SK-N-SH treated with all-trans-retinoic acid at 6 μM for 48 hours (cell line): ENCODE measurements around the gene TMEM107.
A peak's percentile ranks its signal among the peaks of the same experiment; 100 is the strongest.

Experiments
- ATAC-seq: fragments of 200-7000 bp; cut with Tn5 transposase; 3 replicates; pipeline ENCODE4 v1.9.1; 2020; ENCODE audit warnings: mild to moderate bottlenecking, moderate library complexity
- ARNTL ChIP-seq: fragments of 450-650 bp; formaldehyde crosslinking; IDR thresholded peaks from 2 replicates; pipeline ENCODE4 v1.5.0; 2020; ENCODE audit warnings: low read depth, mild to moderate bottlenecking, moderate library complexity, borderline replicate concordance
- BACH2 ChIP-seq: fragments of 250-450 bp; sonication (Bioruptor Pico); IDR thresholded peaks from 2 replicates; pipeline ENCODE4 v1.9.0; 2021; ENCODE audit warnings: mild to moderate bottlenecking, borderline replicate concordance
- CSDC2 ChIP-seq: fragments of 250-450 bp; sonication (Bioruptor Pico); IDR thresholded peaks from 2 replicates; pipeline ENCODE4 v1.5.0; 2020; ENCODE audit warnings: mild to moderate bottlenecking, moderate library complexity
- ESRRG ChIP-seq: fragments of 250-450 bp; sonication (Bioruptor Pico); IDR thresholded peaks from 2 replicates; pipeline ENCODE4 v1.6.1; 2021; ENCODE audit warnings: mild to moderate bottlenecking
- GLIS3 ChIP-seq: fragments of 250-450 bp; sonication (Bioruptor Pico); IDR thresholded peaks from 2 replicates; pipeline ENCODE4 v1.5.0; 2020; ENCODE audit warnings: mild to moderate bottlenecking, moderate library complexity
- ISL1 ChIP-seq: fragments of 250-450 bp; sonication (Bioruptor Pico); IDR thresholded peaks from 2 replicates; pipeline ENCODE4 v2.1.2; 2022; ENCODE audit warnings: mild to moderate bottlenecking, moderate library complexity
- OSR1 ChIP-seq: fragments of 250-450 bp; sonication (Bioruptor Pico); IDR thresholded peaks from 2 replicates; pipeline ENCODE4 v1.8.0; 2022; ENCODE audit warnings: moderate library complexity, mild to moderate bottlenecking, inconsistent platforms
- PPARA ChIP-seq: fragments of 250-450 bp; sonication (Bioruptor Pico); IDR thresholded peaks from 2 replicates; pipeline ENCODE4 v1.5.0; 2020; ENCODE audit warnings: mild to moderate bottlenecking, borderline replicate concordance
- RARB ChIP-seq: fragments of 250-450 bp; sonication (Bioruptor Pico); IDR thresholded peaks from 2 replicates; pipeline ENCODE4 v1.8.0; 2021; ENCODE audit warnings: mild to moderate bottlenecking, moderate library complexity
- SNAI2 ChIP-seq: fragments of 250-450 bp; sonication (Bioruptor Pico); IDR thresholded peaks from 2 replicates; pipeline ENCODE4 v1.5.0; 2020; ENCODE audit warnings: mild to moderate bottlenecking, moderate library complexity
- TOX ChIP-seq: fragments of 250-450 bp; sonication (Bioruptor Pico); IDR thresholded peaks from 2 replicates; pipeline ENCODE4 v1.8.0; 2021; ENCODE audit warnings: mild to moderate bottlenecking, moderate library complexity, borderline replicate concordance
- ZC3H10 ChIP-seq: fragments of 250-450 bp; sonication (Bioruptor Pico); IDR thresholded peaks from 2 replicates; pipeline ENCODE4 v1.5.1; 2021; ENCODE audit warnings: mild to moderate bottlenecking, moderate library complexity
- ZFP30 ChIP-seq: fragments of 450-650 bp; formaldehyde crosslinking; IDR thresholded peaks from 2 replicates; pipeline ENCODE4 v1.5.0; 2022; ENCODE audit warnings: mild to moderate bottlenecking, moderate library complexity
- ZNF565 ChIP-seq: fragments of 450-650 bp; formaldehyde crosslinking; conservative IDR thresholded peaks from 2 replicates; pipeline ENCODE4 v1.5.0; 2020; ENCODE audit warnings: low read depth, mild to moderate bottlenecking, moderate library complexity
- ZNF70 ChIP-seq: fragments of 450-650 bp; formaldehyde crosslinking; IDR thresholded peaks from 2 replicates; pipeline ENCODE4 v1.5.0; 2020; ENCODE audit warnings: mild to moderate bottlenecking, moderate library complexity
- ZNF8 ChIP-seq: fragments of 450-650 bp; formaldehyde crosslinking; IDR thresholded peaks from 2 replicates; pipeline ENCODE4 v1.5.0; 2020; ENCODE audit warnings: mild to moderate bottlenecking, moderate library complexity
- TF ChIP-seq, protein P1 (sequence below): fragments of 250-450 bp; sonication (Bioruptor Pico); IDR thresholded peaks from 2 replicates; pipeline ENCODE4 v1.5.0; 2020; ENCODE audit warnings: mild to moderate bottlenecking, moderate library complexity
- TF ChIP-seq, protein P2 (sequence below): fragments of 250-450 bp; sonication (Bioruptor Pico); IDR thresholded peaks from 2 replicates; pipeline ENCODE4 v1.8.0; 2021; ENCODE audit warnings: low read depth, mild to moderate bottlenecking, moderate library complexity, borderline replicate concordance
- TF ChIP-seq, protein P3 (sequence below): fragments of 250-450 bp; sonication (Bioruptor Pico); IDR thresholded peaks from 2 replicates; pipeline ENCODE4 v1.5.1; 2021; ENCODE audit warnings: mild to moderate bottlenecking, moderate library complexity
- TF ChIP-seq, protein P4 (sequence below): fragments of 250-450 bp; sonication (Bioruptor Pico); IDR thresholded peaks from 2 replicates; pipeline ENCODE4 v1.5.1; 2020; ENCODE audit warnings: low read depth, mild to moderate bottlenecking, moderate library complexity

Gene TMEM107

DNA sequence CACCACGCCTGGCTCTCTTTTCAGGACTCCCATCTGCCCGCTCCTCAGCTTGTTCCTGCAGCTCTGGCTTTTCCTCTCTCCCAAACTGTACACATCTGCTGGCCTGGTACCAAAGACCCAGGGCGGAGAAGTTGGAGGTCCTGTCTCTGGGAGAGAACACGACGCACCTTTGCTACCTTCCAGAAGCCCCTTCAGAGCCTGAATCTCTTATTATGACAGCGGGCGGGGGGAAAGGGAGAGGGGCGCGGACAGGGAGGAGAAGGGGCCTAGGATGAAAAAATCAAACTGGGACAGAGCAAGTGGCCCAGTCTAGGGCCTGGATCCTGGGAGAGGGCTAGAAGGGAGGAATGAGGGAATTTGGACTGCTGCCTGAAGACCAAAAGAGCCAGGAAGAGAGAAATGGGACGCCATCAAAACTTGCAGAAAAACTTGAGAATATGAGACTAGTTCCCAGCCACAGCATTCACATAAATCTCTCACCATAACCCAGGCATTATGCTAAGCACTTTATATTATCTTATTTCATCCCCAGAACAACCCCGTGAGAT lies 21.5 kb downstream of the TMEM107 start:
- no peak for ATAC-seq
- TF ChIP-seq RARB (CRISPR knock-in tag) (no peak), SNAI2 (CRISPR knock-in tag) (no peak), ISL1 (no peak), ZNF8 (CRISPR knock-in tag) (no peak), ESRRG (CRISPR knock-in tag) (no peak), BACH2 (CRISPR knock-in tag) (no peak), ZFP30 (no peak), PPARA (CRISPR knock-in tag) (no peak), OSR1 (CRISPR knock-in tag) (no peak), ZC3H10 (CRISPR knock-in tag) (no peak), ZNF70 (CRISPR knock-in tag) (no peak), CSDC2 (no peak), ARNTL (CRISPR knock-in tag) (no peak)
- TF ChIP-seq, protein P1, sequence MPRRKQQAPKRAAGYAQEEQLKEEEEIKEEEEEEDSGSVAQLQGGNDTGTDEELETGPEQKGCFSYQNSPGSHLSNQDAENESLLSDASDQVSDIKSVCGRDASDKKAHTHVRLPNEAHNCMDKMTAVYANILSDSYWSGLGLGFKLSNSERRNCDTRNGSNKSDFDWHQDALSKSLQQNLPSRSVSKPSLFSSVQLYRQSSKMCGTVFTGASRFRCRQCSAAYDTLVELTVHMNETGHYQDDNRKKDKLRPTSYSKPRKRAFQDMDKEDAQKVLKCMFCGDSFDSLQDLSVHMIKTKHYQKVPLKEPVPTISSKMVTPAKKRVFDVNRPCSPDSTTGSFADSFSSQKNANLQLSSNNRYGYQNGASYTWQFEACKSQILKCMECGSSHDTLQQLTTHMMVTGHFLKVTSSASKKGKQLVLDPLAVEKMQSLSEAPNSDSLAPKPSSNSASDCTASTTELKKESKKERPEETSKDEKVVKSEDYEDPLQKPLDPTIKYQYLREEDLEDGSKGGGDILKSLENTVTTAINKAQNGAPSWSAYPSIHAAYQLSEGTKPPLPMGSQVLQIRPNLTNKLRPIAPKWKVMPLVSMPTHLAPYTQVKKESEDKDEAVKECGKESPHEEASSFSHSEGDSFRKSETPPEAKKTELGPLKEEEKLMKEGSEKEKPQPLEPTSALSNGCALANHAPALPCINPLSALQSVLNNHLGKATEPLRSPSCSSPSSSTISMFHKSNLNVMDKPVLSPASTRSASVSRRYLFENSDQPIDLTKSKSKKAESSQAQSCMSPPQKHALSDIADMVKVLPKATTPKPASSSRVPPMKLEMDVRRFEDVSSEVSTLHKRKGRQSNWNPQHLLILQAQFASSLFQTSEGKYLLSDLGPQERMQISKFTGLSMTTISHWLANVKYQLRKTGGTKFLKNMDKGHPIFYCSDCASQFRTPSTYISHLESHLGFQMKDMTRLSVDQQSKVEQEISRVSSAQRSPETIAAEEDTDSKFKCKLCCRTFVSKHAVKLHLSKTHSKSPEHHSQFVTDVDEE (CRISPR knock-in tag) = no peak
- TF ChIP-seq, protein P2, sequence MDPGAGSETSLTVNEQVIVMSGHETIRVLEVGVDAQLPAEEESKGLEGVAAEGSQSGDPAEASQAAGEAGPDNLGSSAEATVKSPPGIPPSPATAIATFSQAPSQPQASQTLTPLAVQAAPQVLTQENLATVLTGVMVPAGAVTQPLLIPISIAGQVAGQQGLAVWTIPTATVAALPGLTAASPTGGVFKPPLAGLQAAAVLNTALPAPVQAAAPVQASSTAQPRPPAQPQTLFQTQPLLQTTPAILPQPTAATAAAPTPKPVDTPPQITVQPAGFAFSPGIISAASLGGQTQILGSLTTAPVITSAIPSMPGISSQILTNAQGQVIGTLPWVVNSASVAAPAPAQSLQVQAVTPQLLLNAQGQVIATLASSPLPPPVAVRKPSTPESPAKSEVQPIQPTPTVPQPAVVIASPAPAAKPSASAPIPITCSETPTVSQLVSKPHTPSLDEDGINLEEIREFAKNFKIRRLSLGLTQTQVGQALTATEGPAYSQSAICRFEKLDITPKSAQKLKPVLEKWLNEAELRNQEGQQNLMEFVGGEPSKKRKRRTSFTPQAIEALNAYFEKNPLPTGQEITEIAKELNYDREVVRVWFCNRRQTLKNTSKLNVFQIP (CRISPR knock-in tag) = no peak
- TF ChIP-seq, protein P3, sequence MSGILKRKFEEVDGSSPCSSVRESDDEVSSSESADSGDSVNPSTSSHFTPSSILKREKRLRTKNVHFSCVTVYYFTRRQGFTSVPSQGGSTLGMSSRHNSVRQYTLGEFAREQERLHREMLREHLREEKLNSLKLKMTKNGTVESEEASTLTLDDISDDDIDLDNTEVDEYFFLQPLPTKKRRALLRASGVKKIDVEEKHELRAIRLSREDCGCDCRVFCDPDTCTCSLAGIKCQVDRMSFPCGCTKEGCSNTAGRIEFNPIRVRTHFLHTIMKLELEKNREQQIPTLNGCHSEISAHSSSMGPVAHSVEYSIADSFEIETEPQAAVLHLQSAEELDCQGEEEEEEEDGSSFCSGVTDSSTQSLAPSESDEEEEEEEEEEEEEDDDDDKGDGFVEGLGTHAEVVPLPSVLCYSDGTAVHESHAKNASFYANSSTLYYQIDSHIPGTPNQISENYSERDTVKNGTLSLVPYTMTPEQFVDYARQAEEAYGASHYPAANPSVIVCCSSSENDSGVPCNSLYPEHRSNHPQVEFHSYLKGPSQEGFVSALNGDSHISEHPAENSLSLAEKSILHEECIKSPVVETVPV (CRISPR knock-in tag) = no peak

DNA sequence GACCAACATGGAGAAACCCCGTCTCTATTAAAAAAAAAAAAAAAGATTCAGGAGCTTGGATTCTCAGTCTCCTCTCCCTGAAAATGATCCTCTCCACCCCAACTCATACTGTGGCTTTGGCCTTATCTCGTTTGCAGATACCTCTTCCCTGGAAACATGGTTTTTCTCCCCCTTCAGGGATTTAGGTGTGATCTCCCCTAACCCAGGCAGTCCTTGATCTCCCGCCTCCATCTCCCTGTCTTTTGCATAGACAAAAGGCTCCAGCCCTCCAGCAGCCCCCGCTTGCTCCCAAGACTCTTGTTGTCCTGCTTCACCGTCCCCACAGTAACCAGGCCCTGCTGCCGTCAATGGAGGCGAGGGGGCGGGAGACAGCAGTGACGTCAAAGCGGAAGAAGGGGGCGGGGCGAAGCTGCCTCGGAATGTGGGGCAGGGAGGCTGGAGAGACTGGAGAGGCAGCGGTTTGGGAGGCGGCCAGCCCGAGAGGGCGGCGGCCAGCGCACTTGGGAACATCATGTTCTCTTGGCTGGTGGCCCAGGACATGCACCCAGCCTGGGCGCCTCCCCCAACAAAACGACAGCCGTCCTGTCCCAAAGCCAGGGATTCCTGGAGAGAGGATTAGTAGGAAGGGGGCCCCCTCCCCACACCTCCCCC lies 22.1 kb downstream of the TMEM107 start:
- no peak for TF ChIP-seq ZNF565 (CRISPR knock-in tag)
- no peak for TF ChIP-seq PPARA (CRISPR knock-in tag)
- TF ChIP-seq, protein P4, sequence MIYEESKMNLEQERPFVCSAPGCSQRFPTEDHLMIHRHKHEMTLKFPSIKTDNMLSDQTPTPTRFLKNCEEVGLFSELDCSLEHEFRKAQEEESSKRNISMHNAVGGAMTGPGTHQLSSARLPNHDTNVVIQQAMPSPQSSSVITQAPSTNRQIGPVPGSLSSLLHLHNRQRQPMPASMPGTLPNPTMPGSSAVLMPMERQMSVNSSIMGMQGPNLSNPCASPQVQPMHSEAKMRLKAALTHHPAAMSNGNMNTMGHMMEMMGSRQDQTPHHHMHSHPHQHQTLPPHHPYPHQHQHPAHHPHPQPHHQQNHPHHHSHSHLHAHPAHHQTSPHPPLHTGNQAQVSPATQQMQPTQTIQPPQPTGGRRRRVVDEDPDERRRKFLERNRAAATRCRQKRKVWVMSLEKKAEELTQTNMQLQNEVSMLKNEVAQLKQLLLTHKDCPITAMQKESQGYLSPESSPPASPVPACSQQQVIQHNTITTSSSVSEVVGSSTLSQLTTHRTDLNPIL (CRISPR knock-in tag) = no peak
- TF ChIP-seq TOX (CRISPR knock-in tag) = 0 out of 2 replicates have a peak, but pooled peaks have one; percentile 40
- TF ChIP-seq GLIS3 = no peak
- TF ChIP-seq CSDC2 = no peak
- TF ChIP-seq, protein P3 (CRISPR knock-in tag) = 0 out of 2 replicates have a peak, but pooled peaks have one; percentile 11
- no peak for TF ChIP-seq BACH2 (CRISPR knock-in tag)
- TF ChIP-seq ISL1 = no peak
- peak; percentile 22 for ATAC-seq

DNA sequence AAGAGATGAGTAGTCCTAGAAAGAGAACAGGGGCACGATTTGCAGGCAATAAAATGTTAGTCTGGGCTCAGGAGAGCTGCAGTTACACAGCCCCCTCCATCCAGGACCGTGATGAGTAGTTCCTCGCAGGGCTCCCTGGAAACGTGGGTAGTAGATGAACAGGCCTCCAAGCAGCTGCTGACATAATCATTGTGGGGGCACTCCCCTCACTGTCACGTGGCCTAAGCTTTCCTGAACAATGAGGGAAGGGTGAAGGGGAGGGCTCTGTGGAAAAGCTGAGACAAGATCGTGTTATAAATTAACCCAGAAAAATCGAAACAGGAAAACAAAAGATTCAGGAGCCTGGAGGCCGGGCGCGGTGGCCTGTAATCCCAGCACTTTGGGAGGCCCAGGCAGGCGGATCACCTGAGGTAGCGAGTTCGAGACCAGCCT lies 22.6 kb downstream of the TMEM107 start:
- TF ChIP-seq RARB (CRISPR knock-in tag) = peak; percentile 52; the same call in 1 of the 2 replicates
- TF ChIP-seq, protein P4 (CRISPR knock-in tag) = no peak
- TF ChIP-seq GLIS3 = no peak
- TF ChIP-seq ISL1 = no peak
- ATAC-seq = no peak
